ENCODE data around the gene DNAH14. TPM values are rescaled to one million over a fixed set of nuclear protein-coding genes. Genes with fewer than 3 reads are reported as not detected.

The DNAH14 gene
- total and polyA plus RNA-seq, 10 of the 15 experiments (the other 5 are each of a cell fraction or from before 2014, with no cell fraction given): 2.0 to 7.9 (median 4.8) TPM

DNA sequence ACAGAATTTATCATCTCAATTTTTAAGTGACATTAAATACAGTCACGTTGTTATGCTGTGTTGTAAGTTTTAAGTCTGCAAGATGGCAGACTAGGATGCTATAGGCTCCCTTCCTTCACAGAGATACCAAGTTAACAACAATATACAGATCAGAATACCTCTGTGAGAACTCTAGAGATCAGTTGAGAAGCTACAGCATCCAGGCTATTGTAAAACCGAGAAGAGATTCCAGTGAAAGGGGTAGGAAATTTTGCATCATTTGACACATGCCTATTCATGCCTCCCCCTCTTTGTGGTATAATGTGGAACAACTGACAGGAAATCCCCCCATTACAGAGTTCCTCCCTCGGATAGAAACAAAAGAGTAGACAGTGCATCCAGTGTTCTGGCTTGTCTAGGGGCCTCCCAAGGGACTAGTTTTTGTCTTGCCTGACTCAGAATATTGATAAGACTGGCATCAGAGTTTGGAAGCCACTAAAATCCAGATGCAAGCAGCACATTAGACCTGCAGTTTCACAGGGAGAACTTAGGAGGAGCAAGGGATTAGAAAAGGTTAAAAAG, 417.7 kb downstream of the DNAH14 start:
- in situ Hi-C loops (cut with MboI): no loop called here
- intact Hi-C loops (cut with micrococcal nuclease; ENCODE audit: unreplicated experiment): no loop called here
- TF ChIP-seq IKZF1 (conservative IDR thresholded peaks at IDR 0.05) (peak; percentile 89), SPI1 (IDR thresholded peaks at IDR 0.05; ENCODE audit: borderline replicate concordance, insufficient read depth, low read depth, low read length) (peak; percentile 25; the same call in 1 of the 2 replicates), IRF4 (IDR thresholded peaks at IDR 0.05; ENCODE audit: low read depth, low read length) (no peak), CHD4 (IDR thresholded peaks at IDR 0.05) (no peak), IKZF2 (IDR thresholded peaks at IDR 0.05) (peak; percentile 81 to 89), ATF7 (IDR thresholded peaks at IDR 0.05; ENCODE audit: low read depth) (no peak), EED (IDR thresholded peaks at IDR 0.05; ENCODE audit: low read depth) (peak; percentile 41; the same call in 1 of the 2 replicates), CEBPB (IDR thresholded peaks at IDR 0.05; ENCODE audit: borderline replicate concordance in 1 of 2, low read depth in 2 of 2, low read length in 2 of 2) (no peak), ZNF217 (IDR thresholded peaks at IDR 0.05) (no peak), PAX8 (IDR thresholded peaks at IDR 0.05) (no peak), EP300 (IDR thresholded peaks at IDR 0.05; ENCODE audit: borderline replicate concordance in 1 of 2, control insufficient read depth in 1 of 2, low read depth in 2 of 2, low read length in 2 of 2) (peak in 1 of 2 experiments; percentile 60; a peak in 1 of 4 replicates), MTA2 (IDR thresholded peaks at IDR 0.05; ENCODE audit: low read depth) (peak; percentile 36; the same call in 1 of the 2 replicates), MEF2B (IDR thresholded peaks at IDR 0.05; ENCODE audit: partially characterized antibody, poor library complexity, severe bottlenecking) (peak; percentile 85), CREM (IDR thresholded peaks at IDR 0.05; ENCODE audit: low read depth) (no peak), CBX3 (IDR thresholded peaks at IDR 0.05; ENCODE audit: borderline replicate concordance, low read depth) (no peak)
- TF ChIP-seq, protein P1, sequence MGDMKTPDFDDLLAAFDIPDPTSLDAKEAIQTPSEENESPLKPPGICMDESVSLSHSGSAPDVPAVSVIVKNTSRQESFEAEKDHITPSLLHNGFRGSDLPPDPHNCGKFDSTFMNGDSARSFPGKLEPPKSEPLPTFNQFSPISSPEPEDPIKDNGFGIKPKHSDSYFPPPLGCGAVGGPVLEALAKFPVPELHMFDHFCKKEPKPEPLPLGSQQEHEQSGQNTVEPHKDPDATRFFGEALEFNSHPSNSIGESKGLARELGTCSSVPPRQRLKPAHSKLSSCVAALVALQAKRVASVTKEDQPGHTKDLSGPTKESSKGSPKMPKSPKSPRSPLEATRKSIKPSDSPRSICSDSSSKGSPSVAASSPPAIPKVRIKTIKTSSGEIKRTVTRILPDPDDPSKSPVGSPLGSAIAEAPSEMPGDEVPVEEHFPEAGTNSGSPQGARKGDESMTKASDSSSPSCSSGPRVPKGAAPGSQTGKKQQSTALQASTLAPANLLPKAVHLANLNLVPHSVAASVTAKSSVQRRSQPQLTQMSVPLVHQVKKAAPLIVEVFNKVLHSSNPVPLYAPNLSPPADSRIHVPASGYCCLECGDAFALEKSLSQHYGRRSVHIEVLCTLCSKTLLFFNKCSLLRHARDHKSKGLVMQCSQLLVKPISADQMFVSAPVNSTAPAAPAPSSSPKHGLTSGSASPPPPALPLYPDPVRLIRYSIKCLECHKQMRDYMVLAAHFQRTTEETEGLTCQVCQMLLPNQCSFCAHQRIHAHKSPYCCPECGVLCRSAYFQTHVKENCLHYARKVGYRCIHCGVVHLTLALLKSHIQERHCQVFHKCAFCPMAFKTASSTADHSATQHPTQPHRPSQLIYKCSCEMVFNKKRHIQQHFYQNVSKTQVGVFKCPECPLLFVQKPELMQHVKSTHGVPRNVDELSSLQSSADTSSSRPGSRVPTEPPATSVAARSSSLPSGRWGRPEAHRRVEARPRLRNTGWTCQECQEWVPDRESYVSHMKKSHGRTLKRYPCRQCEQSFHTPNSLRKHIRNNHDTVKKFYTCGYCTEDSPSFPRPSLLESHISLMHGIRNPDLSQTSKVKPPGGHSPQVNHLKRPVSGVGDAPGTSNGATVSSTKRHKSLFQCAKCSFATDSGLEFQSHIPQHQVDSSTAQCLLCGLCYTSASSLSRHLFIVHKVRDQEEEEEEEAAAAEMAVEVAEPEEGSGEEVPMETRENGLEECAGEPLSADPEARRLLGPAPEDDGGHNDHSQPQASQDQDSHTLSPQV (IDR thresholded peaks at IDR 0.05): no peak
- TF ChIP-seq, protein P2, sequence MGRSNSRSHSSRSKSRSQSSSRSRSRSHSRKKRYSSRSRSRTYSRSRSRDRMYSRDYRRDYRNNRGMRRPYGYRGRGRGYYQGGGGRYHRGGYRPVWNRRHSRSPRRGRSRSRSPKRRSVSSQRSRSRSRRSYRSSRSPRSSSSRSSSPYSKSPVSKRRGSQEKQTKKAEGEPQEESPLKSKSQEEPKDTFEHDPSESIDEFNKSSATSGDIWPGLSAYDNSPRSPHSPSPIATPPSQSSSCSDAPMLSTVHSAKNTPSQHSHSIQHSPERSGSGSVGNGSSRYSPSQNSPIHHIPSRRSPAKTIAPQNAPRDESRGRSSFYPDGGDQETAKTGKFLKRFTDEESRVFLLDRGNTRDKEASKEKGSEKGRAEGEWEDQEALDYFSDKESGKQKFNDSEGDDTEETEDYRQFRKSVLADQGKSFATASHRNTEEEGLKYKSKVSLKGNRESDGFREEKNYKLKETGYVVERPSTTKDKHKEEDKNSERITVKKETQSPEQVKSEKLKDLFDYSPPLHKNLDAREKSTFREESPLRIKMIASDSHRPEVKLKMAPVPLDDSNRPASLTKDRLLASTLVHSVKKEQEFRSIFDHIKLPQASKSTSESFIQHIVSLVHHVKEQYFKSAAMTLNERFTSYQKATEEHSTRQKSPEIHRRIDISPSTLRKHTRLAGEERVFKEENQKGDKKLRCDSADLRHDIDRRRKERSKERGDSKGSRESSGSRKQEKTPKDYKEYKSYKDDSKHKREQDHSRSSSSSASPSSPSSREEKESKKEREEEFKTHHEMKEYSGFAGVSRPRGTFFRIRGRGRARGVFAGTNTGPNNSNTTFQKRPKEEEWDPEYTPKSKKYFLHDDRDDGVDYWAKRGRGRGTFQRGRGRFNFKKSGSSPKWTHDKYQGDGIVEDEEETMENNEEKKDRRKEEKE (IDR thresholded peaks at IDR 0.05): no peak

More for the DNA sequence above, 417.7 kb downstream of the DNAH14 start:
- H3K27me3 ChIP-seq (replicated peaks in 1 of 2; ENCODE audit: control insufficient read depth in 2 of 2, insufficient read depth in 2 of 2, low read length in 1 of 2): no peaks in the 10 kb centered on the region; a peak in 1 of 4 replicates
- ChIA-PET RAD21 (ENCODE audit: unreplicated experiment) (no interaction called here), CTCF (interaction anchor here (0.6 kb wide), 1 partner anchor 612 kb away, joined by 3 read pairs; no protein-coding TSS in a partner anchor), SMC1A (ENCODE audit: uncharacterized antibody, unreplicated experiment) (no interaction called here), POLR2A (no interaction called here)
- DNase-seq (ENCODE audit: low read depth, low spot score) (peak; percentile 9), FAIRE-seq (no peak), ATAC-seq (peak; percentile 82)
- H3K36me3 ChIP-seq (ENCODE audit: control insufficient read depth in 2 of 2, insufficient read depth in 2 of 2, low read length in 1 of 2): no peaks in the 10 kb centered on the region
- WGBS (ENCODE audit: insufficient coverage, insufficient replicate concordance, low lambda C conversion rate, missing lambda C conversion rate): 0% methylated on average over 3 of the region's 3 CpGs
- H3K4me2 ChIP-seq (ENCODE audit: control insufficient read depth, insufficient read depth): no peak overlapping the region
- H3K27ac ChIP-seq (ENCODE audit: control insufficient read depth, insufficient read depth): no peak overlapping the region
- H3K4me3 ChIP-seq: no peak overlapping the region
- no peaks in the 10 kb centered on the region for H3K79me2 ChIP-seq (ENCODE audit: control insufficient read depth, insufficient read depth, low read length)
- no peak overlapping the region for H2AFZ ChIP-seq (ENCODE audit: control insufficient read depth, low read depth, low read length)
- BruUV-seq (replicated peaks): no TSS peak
- H3K9ac ChIP-seq (ENCODE audit: control insufficient read depth, insufficient read depth, low read length): no peak overlapping the region
- H3K9me3 ChIP-seq (replicated peaks; ENCODE audit: control insufficient read depth, insufficient read depth, low read length): no peaks in the 10 kb centered on the region
- H3K4me1 ChIP-seq (ENCODE audit: control insufficient read depth, insufficient read depth, low read length): no peaks in the 10 kb centered on the region
- no peaks in the 10 kb centered on the region for H4K20me1 ChIP-seq (ENCODE audit: control insufficient read depth, insufficient read depth)

All from GM12878 (cell line).